Stomach (tissue), 9 donors: ENCODE measurements around the gene MAGI1. TPM values are rescaled to one million over a fixed set of nuclear protein-coding genes. Genes with fewer than 3 reads are reported as not detected.

Experiments
- DNase-seq, 2 donors: peaks; one replicate each; pipeline versions ENCODE4 v3.0.0 to v3.0.0-alpha.2; 2013 to 2019
- H3K27ac ChIP-seq, 5 donors: fragments of 200-600 bp in 4 of 5; sonication (generic) in 4 of 5; one replicate each; pipeline ENCODE4 v1.5.1; 2013 to 2019; ENCODE audit warnings: mild to moderate bottlenecking in 1 of 5, moderate library complexity in 1 of 5
- H3K27me3 ChIP-seq, 3 donors: fragments of 200-600 bp; sonication (generic); one replicate each; pipeline ENCODE4 v1.5.1; 2017 to 2019; ENCODE audit warnings: mixed run types in 1 of 3
- H3K36me3 ChIP-seq, 4 donors: fragments of 200-600 bp; sonication (generic); 1 replicate in 3 of 4; 2 replicates in 1 of 4; pipeline ENCODE4 v1.5.1; 2016 to 2019
- H3K4me1 ChIP-seq, 4 donors: fragments of 200-600 bp; sonication (generic); one replicate each; pipeline ENCODE4 v1.5.1; 2016 to 2019
- H3K4me3 ChIP-seq, 4 donors: fragments of 200-600 bp; sonication (generic) in 3 of 4; one replicate each; pipeline ENCODE4 v1.5.1; 2016 to 2019; ENCODE audit warnings: mild to moderate bottlenecking in 1 of 4
- H3K9me3 ChIP-seq, 4 donors: fragments of 200-600 bp; sonication (generic); one replicate each; pipeline ENCODE4 v1.5.1; 2016 to 2019
- EP300 ChIP-seq: sonication (generic); formaldehyde crosslinking; IDR thresholded peaks from one replicate; pipeline ENCODE4 v1.6.1; 2017; ENCODE audit warnings: antibody characterized with exemption
- POLR2A ChIP-seq, 4 donors: fragments of 450-650 bp; IDR thresholded peaks; one replicate each; pipeline ENCODE4 v1.6.1; 2016; ENCODE audit warnings: antibody characterized with exemption in 4 of 4, control low read depth in 2 of 4, mild to moderate bottlenecking in 1 of 4, moderate library complexity in 1 of 4
- POLR2AphosphoS5 ChIP-seq, 3 donors: sonication (generic); formaldehyde crosslinking; IDR thresholded peaks; one replicate each; pipeline ENCODE4 v1.6.1; 2016; ENCODE audit warnings: antibody characterized with exemption in 3 of 3
- WGBS, 5 donors: extraction: QIAGEN DNeasy Blood & Tissue Kit in 3 of 5; methylation state at CpG; one replicate each; pipeline versions ENCODE4 v1.1.5 to v1.1.7; 2013 to 2018; 5-methylcytosine and 5-hydroxymethylcytosine counted together
- intact Hi-C: fragments of 100-400 bp; cut with DNase I; formaldehyde crosslinking; loops from one replicate; pipeline ENCODE4 v1.15.1; 2023; ENCODE audit warnings: low total_unique reads
- polyA plus RNA-seq, 3 donors: library from polyadenylated mRNA; stranded (reverse); fragments of 200-250 nt; gene quantifications; one replicate each; pipeline ENCODE4 v1.2.3, GENCODE V29; 2013
- total RNA-seq, 5 donors: library from RNA; depleted of rRNA; stranded (reverse); fragments of >200 nt; gene quantifications; one replicate each; pipeline versions ENCODE4 v1.1.0 to v1.2.3, GENCODE V29; 2014 to 2016
- TF ChIP-seq, protein P1 (sequence below), 7 experiments: fragments of 450-650 bp in 4 of 7; fragments of 200-600 bp in 3 of 7; sonication (generic) in 3 of 7; IDR thresholded peaks; one replicate each; pipeline ENCODE4 v1.5.1; 2016 to 2019; ENCODE audit warnings: antibody characterized with exemption in 7 of 7, control low read depth in 2 of 7, mild to moderate bottlenecking in 1 of 7
- donor health status: healthy with polysubstance abuse.
- donor health status: Bipolar disorder and iron deficiency.
- donor health status: healthy.

Gene MAGI1
- total and polyA plus RNA-seq, 8 donors, result 5.7 to 237 (median 84.8) TPM

DNA sequence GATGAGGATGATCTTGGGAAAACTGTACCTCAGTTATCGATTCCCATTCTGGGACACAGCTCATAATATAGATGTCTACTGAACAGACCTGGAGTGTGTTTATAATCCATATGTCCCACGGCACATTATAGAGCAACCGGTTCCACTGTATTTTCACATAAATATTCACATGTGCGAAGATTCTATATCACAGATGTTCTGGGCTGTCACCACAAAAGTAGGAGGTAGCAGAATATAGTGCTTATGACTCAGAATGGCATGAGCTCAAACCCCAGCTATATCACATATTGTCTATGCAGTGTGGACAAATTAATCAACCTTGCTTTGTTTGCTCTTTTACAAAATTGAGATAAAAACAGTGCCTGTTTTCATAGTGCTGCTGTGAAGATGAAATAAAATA is 710.6 kb downstream of the MAGI1 start:
- WGBS, 5 donors, result 87 to 91% (median 89%) methylated on average over 4 of the region's 4 CpGs
- H3K9me3 ChIP-seq, result no peaks in the 10 kb centered on the region
- intact Hi-C loops, result no loop called here

GRCh38 chr3:65326574-65326973 is 712.1 kb downstream of the MAGI1 start:
- H3K9me3 ChIP-seq, result no peaks in the 10 kb centered on the region
- TF ChIP-seq POLR2AphosphoS5 (IDR thresholded peaks at IDR 0.05) (no peak), POLR2A (IDR thresholded peaks at IDR 0.05) (no peak), EP300 (no peak)
- TF ChIP-seq, protein P1, sequence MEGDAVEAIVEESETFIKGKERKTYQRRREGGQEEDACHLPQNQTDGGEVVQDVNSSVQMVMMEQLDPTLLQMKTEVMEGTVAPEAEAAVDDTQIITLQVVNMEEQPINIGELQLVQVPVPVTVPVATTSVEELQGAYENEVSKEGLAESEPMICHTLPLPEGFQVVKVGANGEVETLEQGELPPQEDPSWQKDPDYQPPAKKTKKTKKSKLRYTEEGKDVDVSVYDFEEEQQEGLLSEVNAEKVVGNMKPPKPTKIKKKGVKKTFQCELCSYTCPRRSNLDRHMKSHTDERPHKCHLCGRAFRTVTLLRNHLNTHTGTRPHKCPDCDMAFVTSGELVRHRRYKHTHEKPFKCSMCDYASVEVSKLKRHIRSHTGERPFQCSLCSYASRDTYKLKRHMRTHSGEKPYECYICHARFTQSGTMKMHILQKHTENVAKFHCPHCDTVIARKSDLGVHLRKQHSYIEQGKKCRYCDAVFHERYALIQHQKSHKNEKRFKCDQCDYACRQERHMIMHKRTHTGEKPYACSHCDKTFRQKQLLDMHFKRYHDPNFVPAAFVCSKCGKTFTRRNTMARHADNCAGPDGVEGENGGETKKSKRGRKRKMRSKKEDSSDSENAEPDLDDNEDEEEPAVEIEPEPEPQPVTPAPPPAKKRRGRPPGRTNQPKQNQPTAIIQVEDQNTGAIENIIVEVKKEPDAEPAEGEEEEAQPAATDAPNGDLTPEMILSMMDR (IDR thresholded peaks at IDR 0.05), result no peak
- H3K27me3 ChIP-seq, result no peaks in the 10 kb centered on the region
- no peaks in the 10 kb centered on the region for H3K4me1 ChIP-seq
- H3K4me3 ChIP-seq, result no peak overlapping the region
- intact Hi-C loops, result no loop called here
- no peaks in the 10 kb centered on the region for H3K36me3 ChIP-seq
- H3K27ac ChIP-seq, result no peak overlapping the region
- DNase-seq, result no peak
- WGBS, 5 donors, result 59 to 74% (median 67%) methylated on average over 3 of the region's 3 CpGs

More for the DNA sequence above, 710.6 kb downstream of the MAGI1 start:
- DNase-seq, result no peak
- H3K36me3 ChIP-seq, result no peaks in the 10 kb centered on the region
- no peak overlapping the region for H3K27ac ChIP-seq
- no peak for TF ChIP-seq POLR2A (IDR thresholded peaks at IDR 0.05)
- TF ChIP-seq, protein P1 (IDR thresholded peaks at IDR 0.05), result no peak
- no peak for TF ChIP-seq EP300
- no peak for TF ChIP-seq POLR2AphosphoS5 (IDR thresholded peaks at IDR 0.05)
- H3K27me3 ChIP-seq, result no peaks in the 10 kb centered on the region
- H3K4me1 ChIP-seq, result no peaks in the 10 kb centered on the region
- H3K4me3 ChIP-seq, result no peak overlapping the region

- no peak for DNase-seq
- Histone ChIP-seq H3K36me3 (no peaks in the 10 kb centered on the region), H3K27ac (no peak overlapping the region)
These were observed 715.8 kb downstream of the MAGI1 start for GRCh38 chr3:65322910-65323309.

GRCh38 chr3:65318231-65318630 is 720.5 kb downstream of the MAGI1 start:
- WGBS, 5 donors, result 83 to 100% (median 96%) methylated on average over 1 of the region's 1 CpG
- intact Hi-C loops, result no loop called here
- H3K27me3 ChIP-seq, result no peaks in the 10 kb centered on the region
- TF ChIP-seq POLR2A (IDR thresholded peaks at IDR 0.05) (no peak), POLR2AphosphoS5 (IDR thresholded peaks at IDR 0.05) (no peak), EP300 (no peak)
- TF ChIP-seq, protein P1 (IDR thresholded peaks at IDR 0.05), result no peak
- H3K36me3 ChIP-seq, result no peaks in the 10 kb centered on the region
- H3K9me3 ChIP-seq, result peaks cover 0 to 11% (median 8%) of the 10 kb centered on the region in 4 donors
- no peak overlapping the region for H3K4me3 ChIP-seq
- H3K4me1 ChIP-seq, result no peaks in the 10 kb centered on the region
- no peak for DNase-seq
- no peak overlapping the region for H3K27ac ChIP-seq

More at GRCh38 chr3:65322910-65323309, 715.8 kb downstream of the MAGI1 start:
- intact Hi-C loops, result no loop called here
- Histone ChIP-seq H3K27me3 (no peaks in the 10 kb centered on the region), H3K4me3 (no peak overlapping the region), H3K9me3 (peaks cover 0 to 11% (median 8%) of the 10 kb centered on the region in 4 donors), H3K4me1 (no peaks in the 10 kb centered on the region)
- WGBS, 5 donors, result 84 to 92% (median 88%) methylated on average over 7 of the region's 7 CpGs
- TF ChIP-seq EP300 (no peak), POLR2A (IDR thresholded peaks at IDR 0.05) (no peak), POLR2AphosphoS5 (IDR thresholded peaks at IDR 0.05) (no peak)
- TF ChIP-seq, protein P1 (IDR thresholded peaks at IDR 0.05), result no peak
